ENCODE measurements around the gene PRDX1.

GRCh38 chr1:45569571-45569961 is 47.9 kb upstream of the PRDX1 start:
- TF ChIP-seq, protein P1, sequence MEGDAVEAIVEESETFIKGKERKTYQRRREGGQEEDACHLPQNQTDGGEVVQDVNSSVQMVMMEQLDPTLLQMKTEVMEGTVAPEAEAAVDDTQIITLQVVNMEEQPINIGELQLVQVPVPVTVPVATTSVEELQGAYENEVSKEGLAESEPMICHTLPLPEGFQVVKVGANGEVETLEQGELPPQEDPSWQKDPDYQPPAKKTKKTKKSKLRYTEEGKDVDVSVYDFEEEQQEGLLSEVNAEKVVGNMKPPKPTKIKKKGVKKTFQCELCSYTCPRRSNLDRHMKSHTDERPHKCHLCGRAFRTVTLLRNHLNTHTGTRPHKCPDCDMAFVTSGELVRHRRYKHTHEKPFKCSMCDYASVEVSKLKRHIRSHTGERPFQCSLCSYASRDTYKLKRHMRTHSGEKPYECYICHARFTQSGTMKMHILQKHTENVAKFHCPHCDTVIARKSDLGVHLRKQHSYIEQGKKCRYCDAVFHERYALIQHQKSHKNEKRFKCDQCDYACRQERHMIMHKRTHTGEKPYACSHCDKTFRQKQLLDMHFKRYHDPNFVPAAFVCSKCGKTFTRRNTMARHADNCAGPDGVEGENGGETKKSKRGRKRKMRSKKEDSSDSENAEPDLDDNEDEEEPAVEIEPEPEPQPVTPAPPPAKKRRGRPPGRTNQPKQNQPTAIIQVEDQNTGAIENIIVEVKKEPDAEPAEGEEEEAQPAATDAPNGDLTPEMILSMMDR (IDR thresholded peaks at IDR 0.05; ENCODE audit: low read depth, low read length, poor library complexity, severe bottlenecking), result no peak
- no peak for TF ChIP-seq EZH2phosphoT487 (IDR thresholded peaks at IDR 0.05; ENCODE audit: borderline replicate concordance, low read length)
